Kidney epithelial cell (primary cell): ENCODE data around the gene CHST3. TPM values are rescaled to one million over a fixed set of nuclear protein-coding genes. Genes with fewer than 3 reads are reported as not detected.

Experiments used
- DNase-seq: peaks from one replicate; pipeline ENCODE4 v3.0.0-alpha.2; 2010; ENCODE audit warnings: low read depth
- H3K27me3 ChIP-seq: 2 replicates; pipeline ENCODE4 v1.6.0; 2011; ENCODE audit warnings: low read length; ENCODE audit not compliant: control insufficient read depth, insufficient read depth
- H3K36me3 ChIP-seq: 2 replicates; pipeline ENCODE4 v1.5.1; 2011; ENCODE audit warnings: low read length; ENCODE audit not compliant: control insufficient read depth, insufficient read depth
- H3K4me3 ChIP-seq: 2 replicates; pipeline ENCODE4 v1.5.1; 2011; ENCODE audit warnings: low read depth, mild to moderate bottlenecking, control low read depth, low read length
- total RNA-seq: library from RNA; depleted of rRNA; stranded (reverse); fragments of >200 nt; gene quantifications from 2 replicates; pipeline ENCODE4 v1.2.3, GENCODE V29; 2015
- TF ChIP-seq, protein P1 (sequence below): IDR thresholded peaks from 2 replicates; pipeline ENCODE4 v1.5.1; 2011; ENCODE audit warnings: mild to moderate bottlenecking, moderate library complexity, low read length, control low read depth, inconsistent platforms; ENCODE audit not compliant: insufficient read depth, poor library complexity, severe bottlenecking

The CHST3 gene
- total RNA-seq, 1 donor from 2014 or later, result 48.6 TPM

DNA sequence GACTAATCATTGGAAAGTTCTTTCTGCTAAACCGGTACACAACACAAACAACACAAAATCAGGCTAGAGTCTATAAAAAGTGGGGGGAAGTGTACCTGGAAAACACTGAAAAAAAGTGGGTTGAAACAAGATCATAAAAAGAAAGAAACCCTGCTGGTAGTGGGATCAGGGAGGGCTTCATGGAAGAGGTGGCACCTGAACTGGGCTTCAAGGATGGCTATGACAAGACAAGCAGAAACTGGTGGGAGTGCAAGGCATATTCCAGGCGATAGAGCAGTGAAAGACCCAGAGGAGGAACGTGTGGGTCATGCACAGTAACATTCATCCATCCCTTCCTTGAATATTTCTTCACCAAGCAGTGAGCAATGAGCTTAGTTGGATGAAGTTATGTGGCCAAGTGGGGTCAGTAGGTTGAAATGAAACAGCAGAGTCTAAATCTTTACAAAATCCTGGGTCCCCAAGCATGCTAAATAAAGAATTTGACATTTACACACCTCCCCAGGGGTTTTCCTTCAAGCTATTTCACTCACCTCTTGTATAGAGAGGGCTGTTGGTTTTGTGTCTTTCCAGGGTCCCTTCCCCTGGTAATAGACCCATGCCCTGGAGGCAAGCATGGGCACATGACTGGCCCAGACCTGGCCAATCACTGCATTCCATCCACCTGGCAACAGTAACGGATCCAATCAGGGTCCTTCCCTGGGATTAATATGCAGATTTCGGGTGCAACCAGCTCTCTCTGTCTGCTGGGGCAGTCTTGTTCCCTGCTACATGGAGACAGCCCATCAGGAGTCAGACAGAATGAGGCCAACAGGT, 86.0 kb downstream of the CHST3 start:
- H3K4me3 ChIP-seq, result no peak overlapping the region
- no peak for DNase-seq
- no peaks in the 10 kb centered on the region for H3K27me3 ChIP-seq
- H3K36me3 ChIP-seq, result no peaks in the 10 kb centered on the region
- TF ChIP-seq, protein P1, sequence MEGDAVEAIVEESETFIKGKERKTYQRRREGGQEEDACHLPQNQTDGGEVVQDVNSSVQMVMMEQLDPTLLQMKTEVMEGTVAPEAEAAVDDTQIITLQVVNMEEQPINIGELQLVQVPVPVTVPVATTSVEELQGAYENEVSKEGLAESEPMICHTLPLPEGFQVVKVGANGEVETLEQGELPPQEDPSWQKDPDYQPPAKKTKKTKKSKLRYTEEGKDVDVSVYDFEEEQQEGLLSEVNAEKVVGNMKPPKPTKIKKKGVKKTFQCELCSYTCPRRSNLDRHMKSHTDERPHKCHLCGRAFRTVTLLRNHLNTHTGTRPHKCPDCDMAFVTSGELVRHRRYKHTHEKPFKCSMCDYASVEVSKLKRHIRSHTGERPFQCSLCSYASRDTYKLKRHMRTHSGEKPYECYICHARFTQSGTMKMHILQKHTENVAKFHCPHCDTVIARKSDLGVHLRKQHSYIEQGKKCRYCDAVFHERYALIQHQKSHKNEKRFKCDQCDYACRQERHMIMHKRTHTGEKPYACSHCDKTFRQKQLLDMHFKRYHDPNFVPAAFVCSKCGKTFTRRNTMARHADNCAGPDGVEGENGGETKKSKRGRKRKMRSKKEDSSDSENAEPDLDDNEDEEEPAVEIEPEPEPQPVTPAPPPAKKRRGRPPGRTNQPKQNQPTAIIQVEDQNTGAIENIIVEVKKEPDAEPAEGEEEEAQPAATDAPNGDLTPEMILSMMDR, result no peak

DNA sequence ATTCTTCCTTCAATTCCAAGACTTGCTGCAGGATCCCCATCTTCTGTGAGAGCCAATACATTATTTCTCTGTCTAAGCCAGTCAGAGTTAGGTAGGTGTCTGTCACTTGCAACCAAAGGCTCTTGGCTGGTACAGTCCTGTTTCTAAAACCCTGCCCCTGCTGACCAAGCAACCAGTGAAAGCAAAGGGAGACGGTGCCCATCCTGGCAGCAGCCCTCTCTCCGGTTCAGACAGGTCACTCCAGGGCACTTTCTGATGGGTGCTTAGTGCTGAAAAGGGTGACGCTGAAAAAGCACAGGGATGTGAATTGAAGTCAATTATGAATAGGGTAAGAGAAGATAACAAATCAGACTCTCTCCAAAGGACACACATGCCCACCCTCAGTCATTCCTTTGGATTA, 86.7 kb downstream of the CHST3 start:
- Histone ChIP-seq H3K36me3 (no peaks in the 10 kb centered on the region), H3K27me3 (no peaks in the 10 kb centered on the region), H3K4me3 (no peak overlapping the region)
- no peak for DNase-seq
- TF ChIP-seq, protein P1, result no peak

DNA sequence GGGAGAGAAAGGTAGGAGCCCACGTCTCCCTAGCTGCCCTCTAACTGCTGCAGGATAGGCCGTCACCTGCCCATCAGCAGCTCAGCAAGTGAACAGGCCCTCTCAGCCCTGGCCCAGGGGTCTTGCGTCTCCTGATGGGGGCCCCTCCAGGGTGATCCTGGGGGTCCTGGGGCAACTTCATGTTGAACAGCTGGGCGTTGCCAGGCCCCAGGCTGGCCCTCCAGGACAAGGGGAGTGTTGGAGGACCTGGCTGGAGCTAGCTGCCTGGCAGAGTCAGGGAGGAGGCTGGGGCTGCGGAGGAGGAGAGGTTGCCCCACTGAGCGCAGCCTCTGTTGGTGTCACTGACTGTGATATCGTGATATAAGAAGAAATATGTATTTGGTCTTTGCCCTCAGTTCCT, 89.5 kb downstream of the CHST3 start:
- Histone ChIP-seq H3K4me3 (no peak overlapping the region), H3K27me3 (no peaks in the 10 kb centered on the region), H3K36me3 (no peaks in the 10 kb centered on the region)
- no peak for DNase-seq
- TF ChIP-seq, protein P1, result no peak

DNA sequence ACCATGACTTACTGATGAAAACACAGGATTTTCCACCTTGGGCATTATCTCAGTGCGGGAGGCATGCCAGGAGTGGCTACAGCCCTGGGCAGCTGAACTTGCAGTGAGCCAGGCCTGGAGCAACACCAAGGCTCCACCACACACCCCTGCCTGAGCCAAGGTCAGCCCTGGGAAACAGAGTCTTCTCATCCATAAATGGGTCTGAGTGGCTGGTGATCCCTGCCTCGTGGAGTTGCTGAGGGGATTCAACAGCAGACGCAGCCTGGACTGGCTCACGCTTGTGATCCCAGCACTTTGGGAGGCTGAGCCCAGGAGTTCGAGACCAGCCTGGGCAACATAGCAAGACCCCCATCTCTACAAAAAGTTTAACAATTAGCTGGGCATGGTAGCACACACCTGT, 91.9 kb downstream of the CHST3 start:
- TF ChIP-seq, protein P1, result no peak

DNA sequence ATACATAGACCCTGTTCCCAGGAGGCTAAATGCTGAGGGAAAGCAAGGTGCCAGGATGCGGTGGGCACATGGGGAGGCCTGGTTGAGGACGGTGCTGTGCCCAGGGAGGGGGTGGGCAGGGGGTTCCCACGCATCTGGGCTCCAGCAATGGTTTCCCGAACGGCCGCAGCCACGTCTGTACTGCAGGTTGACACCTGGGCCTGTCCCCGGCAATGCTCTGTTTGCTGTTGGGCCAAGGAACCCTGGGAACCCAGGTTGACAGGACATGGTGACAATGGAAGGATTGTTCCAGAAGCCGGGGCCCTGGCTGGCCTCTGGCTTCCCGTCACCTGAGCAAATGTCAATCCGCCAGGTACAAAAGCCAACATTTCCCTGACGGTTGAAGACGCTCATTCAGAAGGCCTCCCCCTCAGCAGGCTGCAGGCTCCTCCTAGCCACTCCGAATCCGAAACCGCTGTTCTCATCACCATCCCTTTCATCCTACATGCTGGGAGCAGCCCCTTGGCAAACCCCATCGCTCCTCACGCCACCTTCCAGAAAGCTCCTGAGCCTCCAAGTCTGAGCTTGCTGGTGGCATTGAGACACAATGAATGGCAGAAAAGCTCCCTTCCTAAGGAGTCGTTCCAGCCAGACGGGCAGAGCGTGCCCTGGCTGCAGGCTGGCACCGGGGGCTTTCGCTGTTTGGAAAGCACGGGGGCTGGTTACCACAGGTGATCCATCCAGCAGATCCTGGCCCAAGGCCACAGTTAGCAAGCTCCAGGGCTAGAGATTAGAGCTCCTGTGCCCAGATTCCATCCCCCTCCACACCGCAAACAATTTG, 92.9 kb downstream of the CHST3 start:
- no peaks in the 10 kb centered on the region for H3K27me3 ChIP-seq
- H3K4me3 ChIP-seq, result no peak overlapping the region
- no peaks in the 10 kb centered on the region for H3K36me3 ChIP-seq
- TF ChIP-seq, protein P1, result no peak
- DNase-seq, result no peak

More for the DNA sequence above, 91.9 kb downstream of the CHST3 start:
- no peaks in the 10 kb centered on the region for H3K27me3 ChIP-seq
- no peak overlapping the region for H3K4me3 ChIP-seq
- no peaks in the 10 kb centered on the region for H3K36me3 ChIP-seq
- DNase-seq, result no peak
